ENCODE measurements around the gene PRTG.

PRTG gene

GRCh38 chr15:55576943-55577342 lies 166.0 kb downstream of the PRTG start:
- DNase-seq (ENCODE audit: low read depth in 1 of 2, low spot score in 1 of 2) = no peak
- no peak overlapping the region for H3K4me3 ChIP-seq (replicated peaks; ENCODE audit: insufficient read depth, low read length)
- H3K27me3 ChIP-seq (ENCODE audit: insufficient read depth, poor library complexity, severe bottlenecking) = peaks cover 5% of the 10 kb centered on the region
- H3K27ac ChIP-seq (replicated peaks) = no peak overlapping the region
- TF ChIP-seq POLR2AphosphoS5 (IDR thresholded peaks at IDR 0.05; ENCODE audit: low read depth) (no peak), SPI1 (IDR thresholded peaks at IDR 0.05; ENCODE audit: borderline replicate concordance, low read depth) (no peak), REST (IDR thresholded peaks at IDR 0.05; ENCODE audit: insufficient replicate concordance, low read depth) (no peak)
- TF ChIP-seq, protein P1, sequence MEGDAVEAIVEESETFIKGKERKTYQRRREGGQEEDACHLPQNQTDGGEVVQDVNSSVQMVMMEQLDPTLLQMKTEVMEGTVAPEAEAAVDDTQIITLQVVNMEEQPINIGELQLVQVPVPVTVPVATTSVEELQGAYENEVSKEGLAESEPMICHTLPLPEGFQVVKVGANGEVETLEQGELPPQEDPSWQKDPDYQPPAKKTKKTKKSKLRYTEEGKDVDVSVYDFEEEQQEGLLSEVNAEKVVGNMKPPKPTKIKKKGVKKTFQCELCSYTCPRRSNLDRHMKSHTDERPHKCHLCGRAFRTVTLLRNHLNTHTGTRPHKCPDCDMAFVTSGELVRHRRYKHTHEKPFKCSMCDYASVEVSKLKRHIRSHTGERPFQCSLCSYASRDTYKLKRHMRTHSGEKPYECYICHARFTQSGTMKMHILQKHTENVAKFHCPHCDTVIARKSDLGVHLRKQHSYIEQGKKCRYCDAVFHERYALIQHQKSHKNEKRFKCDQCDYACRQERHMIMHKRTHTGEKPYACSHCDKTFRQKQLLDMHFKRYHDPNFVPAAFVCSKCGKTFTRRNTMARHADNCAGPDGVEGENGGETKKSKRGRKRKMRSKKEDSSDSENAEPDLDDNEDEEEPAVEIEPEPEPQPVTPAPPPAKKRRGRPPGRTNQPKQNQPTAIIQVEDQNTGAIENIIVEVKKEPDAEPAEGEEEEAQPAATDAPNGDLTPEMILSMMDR (IDR thresholded peaks at IDR 0.05; ENCODE audit: insufficient read depth, low read length) = no peak

DNA sequence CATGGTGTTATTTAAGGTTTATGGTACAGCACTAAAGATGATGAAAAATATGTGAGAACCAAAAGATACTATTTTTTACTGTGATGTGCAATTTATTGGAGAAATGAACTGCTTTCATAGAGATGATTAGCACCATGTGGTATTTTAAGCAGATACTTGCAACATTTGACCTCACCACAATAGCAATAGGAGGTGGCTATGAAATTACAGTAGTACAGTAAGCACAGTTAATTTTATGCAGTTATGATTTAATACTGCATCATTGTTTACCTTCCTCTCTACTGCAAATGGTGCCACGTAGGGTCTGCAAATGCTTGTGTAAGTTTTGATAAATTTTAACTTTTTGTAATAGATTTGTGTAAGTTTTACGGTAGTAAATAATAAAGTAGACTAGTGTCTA lies 168.9 kb downstream of the PRTG start:
- Histone ChIP-seq H3K27ac (replicated peaks) (no peak overlapping the region), H3K27me3 (ENCODE audit: insufficient read depth, poor library complexity, severe bottlenecking) (peaks cover 2% of the 10 kb centered on the region), H3K4me3 (replicated peaks; ENCODE audit: insufficient read depth, low read length) (no peak overlapping the region)
- no peak for TF ChIP-seq SPI1 (IDR thresholded peaks at IDR 0.05; ENCODE audit: borderline replicate concordance, low read depth)
- TF ChIP-seq POLR2AphosphoS5 (IDR thresholded peaks at IDR 0.05; ENCODE audit: low read depth) = no peak
- TF ChIP-seq REST (IDR thresholded peaks at IDR 0.05; ENCODE audit: insufficient replicate concordance, low read depth) = no peak
- TF ChIP-seq, protein P1 (IDR thresholded peaks at IDR 0.05; ENCODE audit: insufficient read depth, low read length) = no peak
- no peak for TF ChIP-seq GABPA (IDR thresholded peaks at IDR 0.05; ENCODE audit: low read depth)
- DNase-seq (ENCODE audit: low read depth in 1 of 2, low spot score in 1 of 2) = no peak

GRCh38 chr15:55573224-55573623 lies 169.7 kb downstream of the PRTG start:
- Histone ChIP-seq H3K27me3 (ENCODE audit: insufficient read depth, poor library complexity, severe bottlenecking) (no peaks in the 10 kb centered on the region), H3K4me3 (replicated peaks; ENCODE audit: insufficient read depth, low read length) (no peak overlapping the region), H3K27ac (replicated peaks) (no peak overlapping the region)
- no peak for DNase-seq (ENCODE audit: low read depth in 1 of 2, low spot score in 1 of 2)
- TF ChIP-seq SPI1 (IDR thresholded peaks at IDR 0.05; ENCODE audit: borderline replicate concordance, low read depth) (no peak), GABPA (IDR thresholded peaks at IDR 0.05; ENCODE audit: low read depth) (no peak), POLR2AphosphoS5 (IDR thresholded peaks at IDR 0.05; ENCODE audit: low read depth) (no peak)
- TF ChIP-seq, protein P1 (IDR thresholded peaks at IDR 0.05; ENCODE audit: insufficient read depth, low read length) = no peak
